DOHH2 (cell line): ENCODE data around the gene BATF3.

Experiments used
- EZH2phosphoT487 ChIP-seq: fragments of 200-600 bp; sonication (generic); IDR thresholded peaks from 2 replicates; pipeline ENCODE4 v1.6.1; 2017; ENCODE audit warnings: borderline replicate concordance, mild to moderate bottlenecking, antibody characterized with exemption, low read length, moderate library complexity, mixed read lengths
- TF ChIP-seq, protein P1 (sequence below): fragments of 200-600 bp; sonication (generic); IDR thresholded peaks from one replicate; pipeline ENCODE4 v1.5.1; 2014; ENCODE audit warnings: antibody characterized with exemption, mild to moderate bottlenecking, low read depth, low read length; ENCODE audit not compliant: poor library complexity, severe bottlenecking

DNA sequence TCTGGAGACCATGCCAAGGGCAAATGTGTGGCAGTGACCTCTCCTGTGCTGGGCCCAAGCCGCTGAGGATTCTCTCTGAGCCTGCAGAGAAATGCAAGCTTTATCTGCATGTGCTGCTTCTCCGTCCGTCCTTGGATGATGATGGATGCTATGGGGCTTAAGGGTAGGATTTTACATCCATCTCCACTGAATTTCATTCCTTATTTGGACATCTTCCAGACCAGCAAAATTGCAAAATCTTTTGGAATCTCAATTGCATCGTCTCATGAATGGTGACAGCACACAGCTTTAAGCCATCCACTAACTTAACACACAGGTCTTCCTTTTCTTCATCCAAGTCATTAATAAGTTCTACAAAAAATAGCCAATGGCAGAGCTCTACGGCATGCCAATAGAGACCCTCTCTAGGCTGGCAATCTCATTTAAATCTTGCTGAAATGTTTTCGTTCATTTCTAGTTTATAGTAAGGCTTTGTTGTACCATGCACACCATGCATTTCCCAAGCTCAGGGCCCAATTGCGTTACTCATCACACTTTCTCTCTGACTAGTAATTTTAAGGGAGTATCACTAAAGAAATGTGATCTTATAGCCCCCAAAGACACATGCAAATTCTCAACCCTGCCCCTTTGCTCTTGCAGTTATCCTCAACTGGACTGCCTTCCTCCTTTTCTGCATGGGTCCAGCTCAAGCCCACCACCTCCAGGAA is 11.1 kb downstream of the BATF3 start:
- TF ChIP-seq, protein P1, sequence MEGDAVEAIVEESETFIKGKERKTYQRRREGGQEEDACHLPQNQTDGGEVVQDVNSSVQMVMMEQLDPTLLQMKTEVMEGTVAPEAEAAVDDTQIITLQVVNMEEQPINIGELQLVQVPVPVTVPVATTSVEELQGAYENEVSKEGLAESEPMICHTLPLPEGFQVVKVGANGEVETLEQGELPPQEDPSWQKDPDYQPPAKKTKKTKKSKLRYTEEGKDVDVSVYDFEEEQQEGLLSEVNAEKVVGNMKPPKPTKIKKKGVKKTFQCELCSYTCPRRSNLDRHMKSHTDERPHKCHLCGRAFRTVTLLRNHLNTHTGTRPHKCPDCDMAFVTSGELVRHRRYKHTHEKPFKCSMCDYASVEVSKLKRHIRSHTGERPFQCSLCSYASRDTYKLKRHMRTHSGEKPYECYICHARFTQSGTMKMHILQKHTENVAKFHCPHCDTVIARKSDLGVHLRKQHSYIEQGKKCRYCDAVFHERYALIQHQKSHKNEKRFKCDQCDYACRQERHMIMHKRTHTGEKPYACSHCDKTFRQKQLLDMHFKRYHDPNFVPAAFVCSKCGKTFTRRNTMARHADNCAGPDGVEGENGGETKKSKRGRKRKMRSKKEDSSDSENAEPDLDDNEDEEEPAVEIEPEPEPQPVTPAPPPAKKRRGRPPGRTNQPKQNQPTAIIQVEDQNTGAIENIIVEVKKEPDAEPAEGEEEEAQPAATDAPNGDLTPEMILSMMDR: no peak
- TF ChIP-seq EZH2phosphoT487: no peak
